Left kidney (tissue), 8 donors: ENCODE measurements around the gene MAMDC2. TPM values are rescaled to one million over a fixed set of nuclear protein-coding genes. Genes with fewer than 3 reads are reported as not detected.

ENCODE experiments used
- DNase-seq: peaks from one replicate; pipeline ENCODE4 v3.0.0-alpha.2; 2013
- long read RNA-seq, 8 donors: transcript quantifications; one replicate each; lab custom pipeline, GENCODE V29; 2026
- polyA plus RNA-seq: library from polyadenylated mRNA; unstranded; fragments of 120-200 nt; gene quantifications from one replicate; pipeline ENCODE4 v1.2.1, GENCODE V29; 2013; ENCODE audit not compliant: insufficient read length

The MAMDC2 gene
- polyA plus RNA-seq = 7.0 TPM
- long read RNA-seq, donor 1, partial matches to known transcripts = 0 of 3 reads
- long read RNA-seq, donor 1, other reads (novel, unspliced or antisense) = 0 of 3 reads
- long read RNA-seq, donor 2, partial matches to known transcripts = 0 of 2 reads
- long read RNA-seq, donor 2, other reads (novel, unspliced or antisense) = 0 of 2 reads
- long read RNA-seq, donor 3, partial matches to known transcripts = 5 of 6 reads
- long read RNA-seq, donor 3, other reads (novel, unspliced or antisense) = 0 of 6 reads
- long read RNA-seq, donor 4 = 0 reads
- long read RNA-seq, donor 5, partial matches to known transcripts = 0 of 1 reads
- long read RNA-seq, donor 5, other reads (novel, unspliced or antisense) = 0 of 1 reads
- long read RNA-seq, donor 6, partial matches to known transcripts = 0 of 2 reads
- long read RNA-seq, donor 6, other reads (novel, unspliced or antisense) = 0 of 2 reads
- long read RNA-seq, donor 7 = 0 reads
- long read RNA-seq, donor 8 = 0 reads

GRCh38 chr9:70043689-70044489 lies at the start of gene MAMDC2:
Gene MAMDC2 (plus strand): TSS chr9:70043848. CDS start chr9:70044198, 350 bp downstream.
- DNase-seq = no peak

DNA sequence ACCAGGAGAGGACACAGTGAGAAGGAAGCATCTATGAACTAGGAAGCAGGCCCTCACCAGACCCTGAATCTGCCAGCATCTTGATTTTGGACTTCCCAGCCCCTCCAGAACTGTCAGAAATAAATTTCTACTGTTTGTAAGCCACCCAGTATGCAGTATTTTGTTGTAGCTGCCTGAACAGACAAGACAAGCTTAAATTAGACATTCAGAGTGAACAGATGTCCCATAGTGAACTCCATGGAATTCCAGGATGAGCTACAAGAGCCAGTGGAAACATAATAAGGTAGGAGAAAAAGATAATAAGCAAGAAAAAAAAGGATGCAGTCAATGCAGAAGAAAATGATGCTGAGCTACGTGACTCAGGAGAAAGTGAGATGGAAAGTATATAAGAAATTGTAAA lies 47.8 kb upstream of the MAMDC2 start:
- DNase-seq = no peak

GRCh38 chr9:69996967-69997366 lies 46.7 kb upstream of the MAMDC2 start:
- no peak for DNase-seq

GRCh38 chr9:69997524-69997923 lies 46.1 kb upstream of the MAMDC2 start:
- no peak for DNase-seq

DNA sequence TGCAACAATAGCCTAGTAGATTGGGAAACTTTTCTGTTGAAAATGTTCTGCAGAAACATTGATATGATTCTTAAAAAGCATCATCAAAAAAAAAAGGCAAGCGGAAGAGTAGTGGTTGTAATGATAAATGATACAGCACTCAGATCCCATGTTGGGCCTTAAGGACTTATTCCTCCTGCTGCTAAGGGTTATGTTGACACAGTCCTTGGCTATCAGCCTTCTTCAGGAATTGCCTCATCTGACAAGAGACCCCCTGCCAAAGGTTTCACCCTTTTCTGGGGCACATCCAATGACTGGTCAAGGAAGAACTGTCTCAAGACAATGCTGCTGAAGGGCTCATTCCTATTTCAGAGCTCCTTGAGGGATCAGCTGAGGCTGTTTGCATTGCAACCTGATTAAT lies 44.3 kb upstream of the MAMDC2 start:
- no peak for DNase-seq

GRCh38 chr9:70000469-70000868 lies 43.2 kb upstream of the MAMDC2 start:
- no peak for DNase-seq

DNA sequence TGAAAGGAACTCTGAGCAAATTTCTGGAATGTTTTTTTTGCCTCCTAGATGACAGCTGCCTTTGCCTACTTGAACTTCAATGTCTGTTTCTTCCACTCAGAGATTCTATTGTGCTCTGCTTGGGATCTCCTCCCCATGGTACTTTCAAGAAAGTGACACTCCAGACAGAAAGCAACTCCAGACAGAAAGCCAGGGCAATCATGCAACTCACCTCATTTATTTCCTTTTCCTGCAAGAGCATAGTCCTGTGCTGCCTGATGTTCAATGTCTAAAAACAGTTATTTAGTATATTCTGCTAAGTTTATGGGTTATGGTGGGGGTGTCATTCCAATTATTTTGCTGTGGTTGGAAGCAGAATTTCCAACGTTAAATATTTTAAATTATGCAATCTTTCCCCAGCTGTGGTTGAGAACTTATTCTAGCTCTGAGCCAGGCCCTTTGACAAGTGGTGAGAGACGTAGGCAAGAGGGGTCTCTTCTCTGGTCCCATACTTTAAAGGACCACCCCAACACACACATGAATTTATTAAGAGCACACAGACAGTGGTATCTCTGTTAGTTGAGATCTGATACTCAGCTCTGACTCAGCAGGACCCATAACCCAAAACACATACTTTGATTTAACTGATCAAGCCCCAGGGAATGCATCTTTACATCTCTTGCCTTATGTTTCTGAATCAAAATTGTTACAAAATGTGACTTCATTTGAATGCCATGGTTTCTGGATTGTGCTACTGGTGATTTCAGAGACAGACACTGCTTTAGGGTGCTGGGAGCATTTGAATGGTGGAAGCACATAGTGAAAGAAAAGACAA lies 39.5 kb upstream of the MAMDC2 start:
- no peak for DNase-seq

DNA sequence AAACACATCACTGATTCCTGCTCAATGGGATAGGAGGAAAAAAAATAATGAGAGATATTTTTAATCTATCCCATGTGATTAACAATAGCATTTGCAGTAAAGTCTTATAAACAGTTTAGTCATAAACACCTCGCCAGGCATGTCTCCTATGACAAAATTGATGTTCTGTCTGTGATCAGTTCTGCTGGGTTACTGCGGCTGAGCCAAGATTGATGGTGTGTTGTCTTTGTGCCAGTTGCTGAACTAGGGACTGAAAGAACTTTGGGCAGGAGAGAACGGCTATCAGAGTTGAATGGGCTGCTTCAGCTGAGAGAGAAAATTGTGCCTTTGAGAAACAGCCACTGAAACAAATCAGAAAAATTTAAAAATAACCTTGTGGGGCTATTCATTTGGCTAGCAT lies 37.3 kb upstream of the MAMDC2 start:
- no peak for DNase-seq

- no peak for DNase-seq
These were observed 35.8 kb upstream of the MAMDC2 start for GRCh38 chr9:70007831-70008230.

GRCh38 chr9:70010015-70010414 lies 33.6 kb upstream of the MAMDC2 start:
- no peak for DNase-seq

- no peak for DNase-seq
These were observed 32.3 kb upstream of the MAMDC2 start for GRCh38 chr9:70011366-70011765.

GRCh38 chr9:70012569-70012968 lies 31.1 kb upstream of the MAMDC2 start:
- DNase-seq = no peak

DNA sequence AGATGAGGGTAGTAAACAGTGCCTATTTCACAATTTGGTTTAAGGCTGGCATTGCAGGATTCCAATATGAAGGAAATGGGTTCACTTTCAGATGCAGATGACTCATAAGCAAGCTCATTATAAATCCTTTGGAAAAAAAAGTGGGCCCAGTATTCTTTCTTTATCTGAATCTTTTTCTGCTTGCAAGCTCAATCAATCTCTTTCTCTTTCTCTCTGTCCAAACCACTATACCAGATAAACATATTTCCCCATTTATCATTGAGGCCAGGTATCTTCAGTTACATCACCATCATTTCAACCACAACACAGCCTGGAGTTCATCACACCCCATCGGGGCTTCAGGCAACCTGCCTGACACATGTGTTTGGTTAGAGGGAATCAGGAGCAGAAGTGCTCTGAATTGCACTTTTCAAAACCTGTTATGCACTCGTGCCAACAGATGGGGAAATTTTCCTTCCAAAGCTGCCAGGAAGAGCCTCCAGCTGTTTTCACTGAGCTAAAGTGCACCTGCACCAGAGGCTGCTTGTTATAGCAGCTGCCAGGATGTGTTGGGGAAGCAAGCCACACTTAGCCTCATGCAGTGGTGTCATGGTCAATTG lies 30.0 kb upstream of the MAMDC2 start:
- no peak for DNase-seq

- DNase-seq = no peak
These were observed 28.5 kb upstream of the MAMDC2 start for GRCh38 chr9:70015099-70015498.

GRCh38 chr9:70020217-70020616 lies 23.4 kb upstream of the MAMDC2 start:
- no peak for DNase-seq

DNA sequence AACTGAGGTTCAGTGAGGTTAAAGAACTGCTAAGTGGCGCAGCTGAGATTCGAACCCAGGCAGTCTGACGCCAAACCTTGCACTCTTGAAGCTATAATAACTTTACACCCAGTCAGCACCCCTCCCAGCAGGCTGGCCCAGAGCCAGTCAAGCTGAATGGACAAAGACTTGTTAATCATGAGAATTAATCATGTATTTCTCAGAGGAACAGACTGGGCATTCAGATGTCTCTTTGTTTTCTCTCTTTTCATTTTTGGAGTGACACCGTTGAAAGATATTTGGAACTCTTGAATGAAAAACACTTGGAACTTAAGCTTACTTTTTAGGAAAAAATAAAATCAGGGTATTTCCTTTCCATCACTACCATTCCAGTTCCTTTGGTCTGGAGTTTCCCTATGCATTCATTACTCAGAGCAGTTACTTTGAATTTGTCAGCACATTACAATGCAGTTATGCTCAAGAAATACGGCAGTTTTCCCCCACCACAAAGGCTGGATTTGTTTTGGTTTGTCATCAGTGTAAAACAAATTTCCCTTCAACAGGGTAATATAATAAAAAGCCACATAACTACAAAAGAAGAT lies 22.6 kb upstream of the MAMDC2 start:
- no peak for DNase-seq

DNA sequence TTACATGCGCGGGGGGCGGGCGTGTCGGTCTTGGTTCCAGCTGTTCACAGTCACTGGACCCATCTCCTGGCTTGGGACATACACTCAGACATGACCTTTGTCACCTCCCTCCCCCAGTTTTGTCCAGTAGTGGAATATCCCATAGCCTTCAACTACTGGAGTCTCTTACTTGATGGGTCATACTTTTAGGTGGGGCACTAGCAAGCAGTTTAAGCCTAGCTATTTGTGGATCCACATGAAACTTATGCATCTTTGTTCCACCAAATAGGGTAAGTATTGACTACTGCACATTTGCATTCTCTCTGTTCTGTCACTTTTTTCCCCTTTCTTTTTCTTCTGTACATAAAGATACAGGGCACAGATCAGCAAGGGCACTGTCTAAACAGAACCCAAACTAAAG lies 15.4 kb upstream of the MAMDC2 start:
- no peak for DNase-seq

DNA sequence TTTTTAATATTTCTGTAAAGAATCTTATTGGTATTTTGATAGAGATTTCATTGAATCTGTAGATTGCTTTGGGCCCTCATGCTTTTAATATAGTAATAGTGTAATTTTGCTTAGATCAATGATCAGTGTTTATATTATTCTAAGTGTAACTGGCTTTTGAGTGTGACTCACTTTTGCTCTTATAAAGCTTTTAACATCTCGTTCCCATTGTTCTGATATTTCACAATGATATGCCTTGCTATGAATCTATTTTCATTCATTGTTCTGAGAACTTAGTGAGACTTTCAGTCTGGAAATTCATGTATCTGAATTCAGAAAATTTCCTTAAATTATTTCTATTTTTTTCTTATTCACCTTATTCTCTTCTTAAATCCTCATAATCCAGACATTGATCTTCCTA lies 13.5 kb upstream of the MAMDC2 start:
- no peak for DNase-seq

DNA sequence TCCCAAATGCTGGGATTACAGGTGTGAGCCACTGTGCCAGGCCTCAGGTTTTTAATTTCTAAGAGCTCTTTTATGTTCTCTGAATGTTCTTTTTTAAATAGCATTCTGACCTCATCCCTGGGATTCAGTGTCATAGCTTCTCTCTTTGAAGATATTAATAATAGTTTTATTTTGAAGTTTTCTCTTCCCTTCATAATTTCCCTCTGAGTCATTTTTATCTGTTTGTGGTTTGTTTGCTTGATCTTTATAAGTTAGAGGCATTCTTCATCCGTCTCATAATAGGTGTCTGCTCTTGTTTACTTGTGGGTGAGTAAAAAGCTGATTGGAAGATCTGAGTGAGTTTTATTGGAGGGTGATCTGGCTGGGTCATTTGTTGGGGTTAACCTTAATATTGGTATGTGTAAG lies 12.5 kb upstream of the MAMDC2 start:
- DNase-seq = no peak

- DNase-seq = no peak
These were observed 9.4 kb upstream of the MAMDC2 start for GRCh38 chr9:70034271-70034711.

GRCh38 chr9:70035691-70036090 lies 8.0 kb upstream of the MAMDC2 start:
- no peak for DNase-seq

DNA sequence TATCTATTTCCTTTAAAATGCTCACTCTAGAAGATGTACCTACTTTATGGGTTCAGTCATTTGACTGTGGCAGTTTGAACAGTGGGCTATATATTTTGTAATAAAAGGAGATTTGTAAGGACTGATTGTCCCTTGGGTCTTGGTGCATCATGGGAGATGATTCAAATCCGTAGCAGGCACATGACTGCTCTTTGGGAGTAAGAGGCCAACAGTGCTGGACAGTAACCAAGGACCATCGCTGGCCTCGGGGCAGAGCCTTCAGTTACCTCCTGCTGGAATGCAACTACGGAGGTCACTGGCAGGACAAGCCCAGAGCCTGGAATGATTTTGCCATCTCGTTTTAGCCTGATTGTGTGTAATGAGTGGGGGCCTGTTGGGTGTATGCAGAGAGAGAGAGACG lies 7.0 kb upstream of the MAMDC2 start:
- DNase-seq = no peak
